Karpas-422 (cell line): Measurements from ENCODE around the gene TCP11L1. TPM values are rescaled to one million over a fixed set of nuclear protein-coding genes. Genes with fewer than 3 reads are reported as not detected.

Source experiments
- DNase-seq: peaks from one replicate; pipeline ENCODE4 v3.0.0-alpha.2; 2015
- H2AFZ ChIP-seq: fragments of 200-600 bp; sonication (generic); 2 replicates; pipeline ENCODE4 v1.6.1; 2014; ENCODE audit warnings: antibody characterized with exemption, low read length, mixed read lengths
- H3K27ac ChIP-seq: fragments of 200-600 bp; sonication (generic); 2 replicates; pipeline ENCODE4 v1.5.1; 2014; ENCODE audit warnings: mild to moderate bottlenecking, low read length, moderate library complexity
- H3K27me3 ChIP-seq: fragments of 200-600 bp; sonication (generic); 2 replicates; pipeline ENCODE4 v1.6.1; 2014; ENCODE audit warnings: low read length, mixed read lengths
- H3K36me3 ChIP-seq: fragments of 200-600 bp; sonication (generic); 2 replicates; pipeline ENCODE4 v1.6.1; 2014; ENCODE audit warnings: low read length, mixed read lengths; ENCODE audit not compliant: insufficient read depth
- H3K4me1 ChIP-seq: fragments of 200-600 bp; sonication (generic); 2 replicates; pipeline ENCODE4 v1.6.1; 2014; ENCODE audit warnings: mild to moderate bottlenecking, low read length, mixed read lengths
- H3K4me2 ChIP-seq: fragments of 200-600 bp; sonication (generic); 2 replicates; pipeline ENCODE4 v1.6.1; 2014; ENCODE audit warnings: low read length, low read depth, mild to moderate bottlenecking; ENCODE audit not compliant: poor library complexity, severe bottlenecking
- H3K4me3 ChIP-seq: fragments of 200-600 bp; sonication (generic); 2 replicates; pipeline ENCODE4 v1.5.1; 2014; ENCODE audit warnings: mild to moderate bottlenecking, antibody characterized with exemption, low read length, mixed read lengths
- H3K79me2 ChIP-seq: fragments of 200-600 bp; sonication (generic); 2 replicates; pipeline ENCODE4 v1.6.1; 2014; ENCODE audit warnings: mild to moderate bottlenecking, low read length, mixed read lengths
- H3K9ac ChIP-seq: fragments of 200-600 bp; sonication (generic); 2 replicates; pipeline ENCODE4 v1.6.0; 2014; ENCODE audit warnings: low read length
- H3K9me2 ChIP-seq: fragments of 200-600 bp; sonication (generic), shearing (Covaris generic); replicated peaks from 2 replicates; pipeline ENCODE4 v1.6.0; 2014; ENCODE audit warnings: mild to moderate bottlenecking, low read length, moderate library complexity; ENCODE audit not compliant: insufficient read depth
- H3K9me3 ChIP-seq: fragments of 300-700, 200-600 bp; sonication (generic); 2 replicates; pipeline ENCODE4 v1.6.1; 2014; ENCODE audit warnings: low read length, mixed read lengths
- H4K20me1 ChIP-seq: fragments of 200-600 bp; sonication (generic); 2 replicates; pipeline ENCODE4 v1.6.1; 2014; ENCODE audit warnings: mild to moderate bottlenecking, antibody characterized with exemption, low read length, low read depth; ENCODE audit not compliant: insufficient read depth
- total RNA-seq: library from RNA; depleted of rRNA; stranded (reverse); fragments of >200 nt; shearing (Covaris generic); gene quantifications from 2 replicates; pipeline ENCODE4 v1.2.3, GENCODE V29; 2014; ENCODE audit warnings: low replicate concordance

TCP11L1 gene
- total RNA-seq, 1 experiment from 2014 or later = 20.9 TPM

- Histone ChIP-seq H2AFZ (no peak overlapping the region), H4K20me1 (no peaks in the 10 kb centered on the region), H3K4me3 (no peak overlapping the region), H3K4me2 (peak overlapping the region; percentile 57), H3K4me1 (peaks cover 85% of the 10 kb centered on the region), H3K27ac (peak overlapping the region; percentile 96), H3K9me2 (no peaks in the 10 kb centered on the region), H3K27me3 (no peaks in the 10 kb centered on the region), H3K9ac (no peak overlapping the region), H3K36me3 (peaks cover 18% of the 10 kb centered on the region), H3K79me2 (peaks cover 17% of the 10 kb centered on the region), H3K9me3 (no peaks in the 10 kb centered on the region)
- no peak for DNase-seq
These were observed 12.9 kb downstream of the TCP11L1 start for GRCh38 chr11:33052231-33052630.

DNA sequence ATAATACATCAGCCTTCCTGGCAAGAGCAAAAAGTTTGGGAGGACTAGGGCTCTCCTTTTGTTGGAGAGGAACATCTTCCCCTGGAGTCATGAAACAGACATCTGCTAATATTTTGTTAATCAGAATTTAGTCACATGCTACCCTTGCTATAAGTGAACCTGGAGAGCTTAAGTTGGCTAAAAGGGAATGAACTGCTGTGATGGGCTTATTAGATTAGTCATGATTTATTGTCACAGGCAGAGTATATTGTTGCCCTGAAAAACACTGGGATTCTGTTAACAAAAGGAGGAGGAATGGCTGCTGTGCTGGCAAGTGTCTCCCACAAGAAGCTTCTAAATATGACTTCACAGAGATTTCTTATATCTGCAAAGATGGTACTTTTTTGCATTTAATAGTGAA is 16.0 kb downstream of the TCP11L1 start:
- Histone ChIP-seq H3K9ac (no peak overlapping the region), H3K4me1 (peaks cover 88% of the 10 kb centered on the region), H3K27me3 (no peaks in the 10 kb centered on the region), H3K4me3 (no peak overlapping the region), H3K9me2 (no peaks in the 10 kb centered on the region), H3K36me3 (peaks cover 15% of the 10 kb centered on the region), H3K9me3 (no peaks in the 10 kb centered on the region), H4K20me1 (no peaks in the 10 kb centered on the region), H3K27ac (peak overlapping the region; percentile 96), H3K4me2 (no peak overlapping the region), H3K79me2 (peaks cover 24% of the 10 kb centered on the region), H2AFZ (no peak overlapping the region)
- DNase-seq = no peak

DNA sequence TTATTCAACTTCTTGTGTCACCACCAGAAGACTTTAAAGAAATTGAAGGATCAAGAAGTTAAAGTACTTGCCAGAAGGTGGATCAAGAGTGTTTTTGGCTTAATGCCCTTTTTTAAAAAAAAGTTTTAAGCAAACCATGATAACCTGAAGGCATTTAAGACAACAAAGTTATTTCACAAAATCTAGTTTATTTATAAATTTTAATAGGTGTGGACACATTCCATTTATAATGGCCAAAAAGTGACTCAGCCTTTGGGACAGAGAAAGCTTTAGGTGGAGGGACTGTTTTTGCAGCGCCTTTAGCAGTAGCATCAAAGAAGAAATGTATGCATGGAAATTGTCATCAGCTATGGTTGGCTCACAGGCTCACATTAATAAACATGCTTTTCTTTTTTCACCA is 17.9 kb downstream of the TCP11L1 start:
- Histone ChIP-seq H4K20me1 (no peaks in the 10 kb centered on the region), H3K4me2 (no peak overlapping the region), H3K9ac (no peak overlapping the region), H2AFZ (no peak overlapping the region), H3K4me1 (peaks cover 84% of the 10 kb centered on the region), H3K9me3 (no peaks in the 10 kb centered on the region), H3K4me3 (no peak overlapping the region), H3K36me3 (peaks cover 15% of the 10 kb centered on the region), H3K27me3 (no peaks in the 10 kb centered on the region), H3K27ac (peak overlapping the region; percentile 84), H3K79me2 (peaks cover 18% of the 10 kb centered on the region), H3K9me2 (no peaks in the 10 kb centered on the region)
- no peak for DNase-seq

GRCh38 chr11:33059331-33060007 is 20.1 kb downstream of the TCP11L1 start:
- H3K4me2 ChIP-seq = no peak overlapping the region
- H3K4me1 ChIP-seq = peaks cover 87% of the 10 kb centered on the region
- H3K36me3 ChIP-seq = peaks cover 9% of the 10 kb centered on the region

DNA sequence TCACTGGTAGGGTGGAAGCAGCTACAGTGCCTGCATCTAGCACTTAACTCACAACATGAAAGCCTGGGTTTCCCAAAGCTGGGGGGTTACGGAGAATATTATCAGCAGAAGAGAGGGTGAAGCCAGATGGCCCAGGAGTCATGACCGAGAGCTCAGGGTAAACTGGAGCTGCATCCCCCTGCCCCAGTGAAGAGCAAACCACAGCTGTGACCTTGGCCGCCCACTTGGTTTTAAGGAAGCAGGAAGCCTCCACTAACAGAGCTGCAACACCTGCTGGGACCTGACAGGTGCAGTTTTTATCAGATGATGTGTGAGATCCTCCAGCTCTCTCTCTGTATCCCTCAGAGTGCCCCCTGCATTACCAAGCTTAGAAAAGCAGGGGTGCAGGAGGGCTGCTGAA is 20.9 kb downstream of the TCP11L1 start:
- no peaks in the 10 kb centered on the region for H3K9me3 ChIP-seq
- no peak overlapping the region for H2AFZ ChIP-seq
- peak overlapping the region; percentile 84 for H3K27ac ChIP-seq
- peak overlapping the region; percentile 38 for H3K4me2 ChIP-seq
- peaks cover 11% of the 10 kb centered on the region for H3K36me3 ChIP-seq
- DNase-seq = no peak
- peak overlapping the region; percentile 30 for H3K9ac ChIP-seq
- no peaks in the 10 kb centered on the region for H4K20me1 ChIP-seq
- H3K9me2 ChIP-seq = no peaks in the 10 kb centered on the region
- 0 out of 2 replicates have a peak, but pooled peaks cover 9% of the 10 kb centered on the region for H3K79me2 ChIP-seq
- no peaks in the 10 kb centered on the region for H3K27me3 ChIP-seq
- peaks cover 87% of the 10 kb centered on the region for H3K4me1 ChIP-seq
- no peak overlapping the region for H3K4me3 ChIP-seq

More at GRCh38 chr11:33059331-33060007, 20.1 kb downstream of the TCP11L1 start:
- Histone ChIP-seq H3K9me3 (no peaks in the 10 kb centered on the region), H3K79me2 (peaks cover 10% of the 10 kb centered on the region; the same call in 1 of the 2 replicates), H3K27me3 (no peaks in the 10 kb centered on the region), H3K9ac (no peak overlapping the region), H4K20me1 (no peaks in the 10 kb centered on the region), H3K4me3 (no peak overlapping the region), H3K9me2 (no peaks in the 10 kb centered on the region), H3K27ac (peak overlapping the region; percentile 84), H2AFZ (no peak overlapping the region)
- DNase-seq = no peak

- no peak overlapping the region for H3K9ac ChIP-seq
- no peak overlapping the region for H3K4me3 ChIP-seq
- no peaks in the 10 kb centered on the region for H3K9me2 ChIP-seq
- H3K9me3 ChIP-seq = no peaks in the 10 kb centered on the region
- H3K36me3 ChIP-seq = peaks cover 16% of the 10 kb centered on the region
- 0 out of 2 replicates have a peak, but pooled peaks cover 11% of the 10 kb centered on the region for H3K79me2 ChIP-seq
- no peaks in the 10 kb centered on the region for H4K20me1 ChIP-seq
- H3K27ac ChIP-seq = peak overlapping the region; percentile 77
- H3K4me2 ChIP-seq = no peak overlapping the region
- no peak overlapping the region for H2AFZ ChIP-seq
- no peak for DNase-seq
- H3K27me3 ChIP-seq = no peaks in the 10 kb centered on the region
- H3K4me1 ChIP-seq = peaks cover 79% of the 10 kb centered on the region
These were observed 22.8 kb downstream of the TCP11L1 start for GRCh38 chr11:33062137-33062536.

DNA sequence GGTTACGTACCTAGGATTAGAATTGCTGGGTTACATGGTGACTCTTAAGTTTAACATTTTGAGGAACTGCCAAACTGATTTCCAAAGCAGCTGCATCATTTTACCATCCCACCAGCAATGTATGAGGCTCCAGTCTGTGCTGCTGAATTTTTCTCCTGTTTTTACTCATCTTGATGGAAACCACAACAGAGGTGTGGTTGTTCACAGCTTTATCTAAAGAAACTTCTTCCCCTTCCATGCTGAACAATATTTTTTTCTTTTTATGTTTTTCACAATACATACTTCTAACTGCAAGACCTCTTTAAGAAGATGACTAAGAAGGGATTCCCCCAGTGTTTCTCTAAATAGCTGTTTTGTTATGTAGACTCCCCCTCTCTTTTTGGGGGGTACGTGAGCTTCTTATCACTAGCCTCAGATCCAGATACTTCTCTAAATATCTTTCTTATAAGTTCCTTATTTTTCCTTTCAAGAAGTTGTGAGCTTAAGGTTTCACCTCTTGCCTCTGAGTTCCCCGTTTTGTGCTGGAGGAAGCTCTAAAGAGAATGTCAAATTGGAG is 24.0 kb downstream of the TCP11L1 start:
- peak overlapping the region; percentile 48 for H3K9ac ChIP-seq

GRCh38 chr11:33064033-33064825 is 24.9 kb downstream of the TCP11L1 start:
- Histone ChIP-seq H3K9ac (peak overlapping the region; percentile 48), H3K9me3 (no peaks in the 10 kb centered on the region), H3K4me1 (peaks cover 59% of the 10 kb centered on the region), H3K27ac (peak overlapping the region; percentile 77), H3K4me2 (peak overlapping the region; percentile 33), H2AFZ (peak overlapping the region; percentile 42; the same call in 1 of the 2 replicates), H3K36me3 (peaks cover 7% of the 10 kb centered on the region), H3K27me3 (no peaks in the 10 kb centered on the region), H3K79me2 (0 out of 2 replicates have a peak, but pooled peaks cover 8% of the 10 kb centered on the region), H3K4me3 (no peak overlapping the region), H3K9me2 (no peaks in the 10 kb centered on the region), H4K20me1 (no peaks in the 10 kb centered on the region)
- no peak for DNase-seq

More for the DNA sequence above, 24.0 kb downstream of the TCP11L1 start:
- no peak overlapping the region for H3K4me3 ChIP-seq
- no peaks in the 10 kb centered on the region for H3K27me3 ChIP-seq
- peaks cover 66% of the 10 kb centered on the region for H3K4me1 ChIP-seq
- H3K9me2 ChIP-seq = no peaks in the 10 kb centered on the region
- peak overlapping the region; percentile 33 for H3K4me2 ChIP-seq
- no peak for DNase-seq
- H2AFZ ChIP-seq = no peak overlapping the region
- H3K27ac ChIP-seq = peak overlapping the region; percentile 77
- no peaks in the 10 kb centered on the region for H3K9me3 ChIP-seq
- H3K79me2 ChIP-seq = 0 out of 2 replicates have a peak, but pooled peaks cover 11% of the 10 kb centered on the region
- H3K36me3 ChIP-seq = peaks cover 14% of the 10 kb centered on the region
- no peaks in the 10 kb centered on the region for H4K20me1 ChIP-seq
